HEK293T (cell line): ENCODE data around the gene NOB1.
"Not testable (repeated sequence)": the region's sequence is repeated elsewhere in the genome, so short reads cannot be mapped to it uniquely, and the experiment has no call there.

Experiments
- CTCF ChIA-PET: fragments of 350-600 bp; formaldehyde crosslinking; extraction: SDS; loops from one replicate; lab custom pipeline; 2021; ENCODE audit warnings: antibody characterized with exemption, inconsistent platforms; lab: Yijun Ruan, JAX
- POLR2A ChIA-PET: fragments of 350-600 bp; formaldehyde crosslinking; extraction: SDS; loops from one replicate; lab custom pipeline; 2020; ENCODE audit warnings: antibody characterized with exemption, inconsistent platforms; lab: Yijun Ruan, JAX
- DNase-seq: peaks from one replicate; pipeline ENCODE4 v3.0.0; 2012; ENCODE audit warnings: mixed read lengths; ENCODE audit errors: extremely low spot score
- ARNT ChIP-seq: fragments of 450-650 bp; IDR thresholded peaks from 2 replicates; pipeline ENCODE4 v1.6.1; 2017; ENCODE audit warnings: mild to moderate bottlenecking
- BHLHE40 ChIP-seq: fragments of 450-650 bp; IDR thresholded peaks from 2 replicates; pipeline ENCODE4 v1.6.1; 2016; ENCODE audit warnings: mild to moderate bottlenecking, moderate library complexity, borderline replicate concordance
- CTBP1 ChIP-seq: fragments of 450-650 bp; IDR thresholded peaks from 2 replicates; pipeline ENCODE4 v1.6.1; 2016; ENCODE audit warnings: borderline replicate concordance
- ELF4 ChIP-seq: fragments of 450-650 bp; IDR thresholded peaks from 2 replicates; pipeline ENCODE4 v1.6.1; 2017; ENCODE audit warnings: antibody characterized with exemption
- FOXA1 ChIP-seq: fragments of 450-650 bp; IDR thresholded peaks from 2 replicates; pipeline ENCODE4 v1.6.1; 2016; ENCODE audit warnings: mild to moderate bottlenecking
- FOXK2 ChIP-seq: fragments of 450-650 bp; IDR thresholded peaks from 2 replicates; pipeline ENCODE4 v1.6.1; 2016; ENCODE audit warnings: mild to moderate bottlenecking
- FOXM1 ChIP-seq: fragments of 450-650 bp; IDR thresholded peaks from 2 replicates; pipeline ENCODE4 v1.6.1; 2017; ENCODE audit warnings: mild to moderate bottlenecking, borderline replicate concordance
- HDGF ChIP-seq: fragments of 450-650 bp; IDR thresholded peaks from 2 replicates; pipeline ENCODE4 v1.6.1; 2017; ENCODE audit warnings: antibody characterized with exemption, borderline replicate concordance
- L3MBTL2 ChIP-seq: fragments of 450-650 bp; conservative IDR thresholded peaks from 2 replicates; pipeline ENCODE4 v1.6.1; 2016; ENCODE audit warnings: mild to moderate bottlenecking
- LEF1 ChIP-seq: fragments of 450-650 bp; IDR thresholded peaks from 2 replicates; pipeline ENCODE4 v1.6.1; 2017; ENCODE audit warnings: mild to moderate bottlenecking, borderline replicate concordance
- NFRKB ChIP-seq: fragments of 450-650 bp; IDR thresholded peaks from 2 replicates; pipeline ENCODE4 v1.6.1; 2016; ENCODE audit warnings: mild to moderate bottlenecking, moderate library complexity
- SP1 ChIP-seq: fragments of 450-650 bp; IDR thresholded peaks from 2 replicates; pipeline ENCODE4 v1.6.1; 2017
- SUZ12 ChIP-seq: fragments of 450-650 bp; IDR thresholded peaks from 2 replicates; pipeline ENCODE4 v1.6.1; 2016; ENCODE audit warnings: mild to moderate bottlenecking
- TARDBP ChIP-seq: fragments of 450-650 bp; IDR thresholded peaks from 2 replicates; pipeline ENCODE4 v1.6.1; 2016
- ZNF384 ChIP-seq: fragments of 450-650 bp; IDR thresholded peaks from 2 replicates; pipeline ENCODE4 v1.6.1; 2016
- TF ChIP-seq, protein P1 (sequence below): fragments of 450-650 bp; IDR thresholded peaks from 2 replicates; pipeline ENCODE4 v1.6.1; 2016

Gene NOB1

DNA sequence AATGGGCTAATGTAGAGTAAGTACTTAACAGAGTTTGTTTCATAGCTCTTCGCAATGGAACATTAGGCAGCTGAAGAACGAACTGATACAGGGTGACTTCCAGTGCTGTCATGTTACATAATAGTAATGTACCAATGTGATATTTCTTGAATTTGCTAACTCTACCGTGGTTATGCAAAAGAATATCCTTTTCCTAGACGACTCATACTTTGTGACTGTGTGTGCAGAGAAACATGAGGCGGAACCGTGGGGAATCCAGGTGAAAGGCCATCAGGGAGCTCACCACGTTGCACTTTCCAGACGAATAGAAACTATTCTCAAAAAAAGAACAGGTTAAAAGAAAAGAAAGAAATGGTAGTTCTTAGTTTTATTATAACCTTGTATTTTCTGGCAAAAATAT lies 13.2 kb downstream of the NOB1 start:
- CTCF ChIA-PET, result no interaction called here
- TF ChIP-seq HDGF (no peak), ARNT (no peak), SUZ12 (no peak), FOXK2 (no peak), NFRKB (no peak), ELF4 (no peak), BHLHE40 (no peak), CTBP1 (no peak), LEF1 (no peak), ZNF384 (no peak), SP1 (no peak), FOXM1 (no peak), L3MBTL2 (no peak), TARDBP (no peak), FOXA1 (no peak)
- TF ChIP-seq, protein P1, sequence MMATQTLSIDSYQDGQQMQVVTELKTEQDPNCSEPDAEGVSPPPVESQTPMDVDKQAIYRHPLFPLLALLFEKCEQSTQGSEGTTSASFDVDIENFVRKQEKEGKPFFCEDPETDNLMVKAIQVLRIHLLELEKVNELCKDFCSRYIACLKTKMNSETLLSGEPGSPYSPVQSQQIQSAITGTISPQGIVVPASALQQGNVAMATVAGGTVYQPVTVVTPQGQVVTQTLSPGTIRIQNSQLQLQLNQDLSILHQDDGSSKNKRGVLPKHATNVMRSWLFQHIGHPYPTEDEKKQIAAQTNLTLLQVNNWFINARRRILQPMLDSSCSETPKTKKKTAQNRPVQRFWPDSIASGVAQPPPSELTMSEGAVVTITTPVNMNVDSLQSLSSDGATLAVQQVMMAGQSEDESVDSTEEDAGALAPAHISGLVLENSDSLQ, result no peak
- DNase-seq, result no peak
- POLR2A ChIA-PET, result interaction anchor here (0.9 to 1.3 kb wide), 3 partner anchors 12 to 15 kb away, joined by 3 to 4 read pairs (median 4); partner anchors contain the start of genes NOB1 and NQO1

DNA sequence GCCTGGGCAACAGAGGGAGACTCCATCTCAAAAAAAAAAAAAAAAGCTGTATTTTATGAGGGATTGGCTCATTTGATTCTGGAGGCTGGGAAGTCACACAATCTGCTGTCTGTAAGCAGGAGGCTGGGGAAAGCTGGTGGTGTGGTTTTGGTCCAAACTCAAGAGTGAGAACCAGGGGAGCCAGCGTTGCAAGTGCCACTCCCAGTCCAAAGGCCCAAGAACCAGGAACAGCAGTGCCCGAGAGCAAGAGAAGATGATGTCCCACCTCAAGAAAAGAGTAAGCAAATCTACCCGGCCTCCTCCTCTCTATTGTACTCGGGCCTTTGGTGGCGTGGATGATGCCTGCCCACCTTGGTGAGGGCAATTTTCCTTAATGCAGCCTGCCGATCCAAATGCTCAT lies 22.6 kb downstream of the NOB1 start:
- ChIA-PET POLR2A (no interaction called here), CTCF (no interaction called here)
- TF ChIP-seq ZNF384 (no peak), FOXK2 (no peak), L3MBTL2 (no peak), BHLHE40 (no peak), ARNT (no peak), ELF4 (no peak), NFRKB (no peak), SP1 (no peak), TARDBP (no peak), SUZ12 (no peak), CTBP1 (no peak), LEF1 (no peak), FOXA1 (no peak), FOXM1 (no peak), HDGF (no peak)
- TF ChIP-seq, protein P1, result no peak
- DNase-seq, result no peak

DNA sequence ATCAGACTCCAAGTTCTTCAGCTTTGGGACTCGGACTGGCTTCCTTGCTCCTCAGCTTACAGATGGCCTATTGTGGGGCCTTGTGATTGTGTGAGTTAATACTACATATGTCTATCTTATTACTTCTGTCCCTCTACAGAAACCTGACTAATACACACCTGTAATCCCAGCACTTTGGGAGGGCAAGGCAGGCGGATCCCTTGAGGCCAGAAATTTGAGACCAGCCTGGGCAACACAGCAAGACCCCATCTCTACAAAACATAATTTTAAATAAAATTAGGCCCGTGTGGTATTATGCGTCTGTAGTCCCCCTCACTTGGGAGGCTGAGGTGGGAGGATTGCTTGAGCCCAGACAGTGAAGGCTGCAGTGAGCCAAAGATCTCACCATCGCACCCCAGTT lies 23.4 kb downstream of the NOB1 start:
- CTCF ChIA-PET, result not testable (repeated sequence)

DNA sequence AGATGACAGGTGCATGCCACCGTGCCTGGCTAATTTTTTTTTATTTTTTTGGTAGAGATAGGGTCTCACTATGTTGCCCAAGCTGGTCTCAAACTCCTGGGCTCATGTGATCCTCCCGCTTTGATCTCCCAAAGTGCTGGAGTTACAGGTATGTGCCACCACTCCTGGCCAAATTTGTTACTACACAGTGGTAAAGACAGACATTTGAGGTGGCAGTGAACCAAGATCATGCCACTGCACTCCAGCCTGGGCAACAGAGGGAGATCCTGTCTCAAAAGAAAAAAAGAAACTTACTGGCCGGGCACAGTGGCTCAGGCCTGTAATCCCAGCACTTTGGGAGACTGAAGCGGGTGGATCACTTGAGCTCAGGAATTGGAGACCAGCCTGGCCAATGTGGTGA lies 25.7 kb downstream of the NOB1 start:
- CTCF ChIA-PET, result interaction anchor here (0.6 to 1.8 kb wide), 3 partner anchors 25 to 1888 kb away, joined by 3 to 5 read pairs (median 3); partner anchors contain the start of gene NOB1
- DNase-seq, result not testable (repeated sequence)
- POLR2A ChIA-PET, result interaction anchor here (0.7 kb wide), 1 partner anchor 25 kb away, joined by 4 read pairs; the partner anchor contains the start of gene NOB1

More for the DNA sequence above, 23.4 kb downstream of the NOB1 start:
- DNase-seq, POLR2A ChIA-PET: not testable (repeated sequence)

DNA sequence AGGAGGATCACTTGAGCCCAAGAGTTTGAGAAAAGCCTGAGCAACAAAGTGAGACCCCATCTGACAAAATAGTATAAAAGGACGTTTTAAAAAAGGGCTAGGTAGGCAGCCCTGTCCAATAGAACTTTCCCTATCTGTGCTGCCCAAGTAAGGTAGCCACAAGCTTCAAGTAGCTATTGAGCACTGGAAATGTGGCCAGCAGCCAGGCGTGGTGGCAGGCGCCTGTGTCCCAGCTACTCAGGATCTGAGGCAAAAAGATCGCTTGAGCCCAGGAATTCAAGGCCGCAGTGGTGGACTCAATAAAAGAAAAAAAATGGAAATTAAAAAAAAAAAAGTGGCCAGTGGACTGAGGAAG lies 26.8 kb downstream of the NOB1 start:
- POLR2A ChIA-PET, result interaction anchor here (1.0 to 1.1 kb wide), 2 partner anchors 26 to 27 kb away, joined by 3 to 4 read pairs; partner anchors contain the start of gene NOB1
- no peak for TF ChIP-seq BHLHE40
- no peak for TF ChIP-seq FOXM1
- no peak for TF ChIP-seq HDGF
- TF ChIP-seq CTBP1, result no peak
- no peak for TF ChIP-seq FOXA1
- no peak for TF ChIP-seq ARNT
- no peak for TF ChIP-seq ZNF384
- no peak for TF ChIP-seq NFRKB
- TF ChIP-seq, protein P1, result no peak
- no peak for TF ChIP-seq SUZ12
- TF ChIP-seq TARDBP, result no peak
- TF ChIP-seq ELF4, result no peak
- no peak for TF ChIP-seq LEF1
- TF ChIP-seq FOXK2, result no peak
- no peak for TF ChIP-seq SP1
- TF ChIP-seq L3MBTL2, result no peak
- DNase-seq, result no peak
- CTCF ChIA-PET, result interaction anchor here (1.8 kb wide), 1 partner anchor 27 kb away, joined by 5 read pairs; the partner anchor contains the start of gene NOB1

DNA sequence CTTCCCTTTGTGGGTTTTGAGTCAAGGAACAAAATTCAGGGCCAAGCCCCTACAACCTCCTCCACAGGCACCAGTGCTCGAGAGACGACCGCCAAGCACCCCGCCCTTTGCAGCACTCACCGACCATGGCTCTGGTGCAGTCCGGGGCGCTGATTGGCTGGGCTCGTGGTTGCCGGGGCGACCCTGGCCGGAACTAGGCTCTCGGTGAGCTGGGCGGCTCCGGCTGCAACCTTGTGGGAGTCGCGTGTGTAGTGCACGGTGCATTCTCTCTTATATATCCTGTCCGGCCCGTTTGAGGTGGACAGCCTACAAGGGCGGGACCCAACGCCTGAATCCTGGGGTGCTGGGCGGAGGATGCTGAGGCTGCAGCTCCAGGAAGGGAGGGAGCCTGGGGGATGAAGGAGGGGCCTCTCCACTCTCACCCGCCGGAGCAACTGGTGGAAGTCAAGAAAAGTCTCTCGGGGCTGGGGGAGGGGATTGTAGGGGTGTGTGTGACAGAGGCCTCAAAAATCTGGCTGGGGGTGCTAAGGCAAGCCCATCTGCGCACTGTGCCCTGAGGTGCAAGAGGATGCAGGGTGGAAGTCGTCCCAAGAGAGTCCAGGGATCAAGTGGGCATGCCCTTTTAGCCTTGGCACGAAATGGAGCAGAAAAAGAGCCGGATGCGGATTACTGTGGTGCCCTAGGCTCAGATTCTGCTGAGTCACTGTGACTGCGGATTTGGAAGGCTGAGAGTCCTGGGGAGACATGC lies 28.2 kb downstream of the NOB1 start, which contains the start of gene NQO1:
Gene NQO1 (minus strand): TSS at position 248 of the 748 bp plus-strand sequence. CDS start 121 bp downstream, at position 127.
- POLR2A ChIA-PET, result interaction anchor here (1.0 to 3.2 kb wide), 5 partner anchors 10 to 28 kb away, joined by 3 to 25 read pairs (median 4); partner anchors contain the start of gene NOB1
- DNase-seq, result peak; percentile 93
- CTCF ChIA-PET, result interaction anchor here (1.6 kb wide), 1 partner anchor 17 kb away, joined by 5 read pairs; no protein-coding TSS in a partner anchor
- no peak for TF ChIP-seq BHLHE40
- peak; percentile 65 for TF ChIP-seq L3MBTL2
- TF ChIP-seq, protein P1, result no peak
- no peak for TF ChIP-seq CTBP1
- TF ChIP-seq FOXK2, result no peak
